ENCODE data around the gene ATP4B.

Gene ATP4B

GRCh38 chr13:113657851-113658741 is at the start of gene ATP4B:
Gene ATP4B, minus strand, starts transcription at chr13:113658198. Its CDS starts 54 bp downstream, at chr13:113658144.
- DNase-seq (ENCODE audit: extremely low read depth in 1 of 2, low read depth in 1 of 2) = no peak

GRCh38 chr13:113672002-113672651 is 14.1 kb upstream of the ATP4B start:
- DNase-seq (ENCODE audit: extremely low read depth in 1 of 2, low read depth in 1 of 2) = no peak

- DNase-seq (ENCODE audit: extremely low read depth in 1 of 2, low read depth in 1 of 2) = no peak
Measured at GRCh38 chr13:113671066-113672001, 13.3 kb upstream of the ATP4B start.

DNA sequence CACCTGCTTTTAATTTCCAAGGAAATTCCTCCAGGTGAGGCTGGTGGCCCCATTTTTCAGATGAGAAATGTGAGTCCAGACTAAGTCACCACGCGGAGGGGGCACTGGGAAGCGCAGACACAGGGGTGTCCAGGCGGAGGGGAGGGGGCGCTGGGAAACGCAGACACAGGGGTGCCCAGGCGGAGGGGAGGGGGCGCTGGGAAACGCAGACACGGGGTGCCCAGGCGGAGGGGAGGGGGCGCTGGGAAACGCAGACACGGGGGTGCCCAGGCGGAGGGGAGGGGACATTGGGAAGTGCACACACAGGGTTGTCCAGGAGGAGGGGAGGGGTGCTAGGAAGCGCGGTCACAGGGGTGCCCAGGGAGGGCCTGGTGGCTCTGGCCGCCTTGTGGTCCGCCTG is 12.5 kb upstream of the ATP4B start:
- DNase-seq (ENCODE audit: extremely low read depth in 1 of 2, low read depth in 1 of 2) = no peak

GRCh38 chr13:113669755-113670341 is 11.8 kb upstream of the ATP4B start:
- no peak for DNase-seq (ENCODE audit: extremely low read depth in 1 of 2, low read depth in 1 of 2)

DNA sequence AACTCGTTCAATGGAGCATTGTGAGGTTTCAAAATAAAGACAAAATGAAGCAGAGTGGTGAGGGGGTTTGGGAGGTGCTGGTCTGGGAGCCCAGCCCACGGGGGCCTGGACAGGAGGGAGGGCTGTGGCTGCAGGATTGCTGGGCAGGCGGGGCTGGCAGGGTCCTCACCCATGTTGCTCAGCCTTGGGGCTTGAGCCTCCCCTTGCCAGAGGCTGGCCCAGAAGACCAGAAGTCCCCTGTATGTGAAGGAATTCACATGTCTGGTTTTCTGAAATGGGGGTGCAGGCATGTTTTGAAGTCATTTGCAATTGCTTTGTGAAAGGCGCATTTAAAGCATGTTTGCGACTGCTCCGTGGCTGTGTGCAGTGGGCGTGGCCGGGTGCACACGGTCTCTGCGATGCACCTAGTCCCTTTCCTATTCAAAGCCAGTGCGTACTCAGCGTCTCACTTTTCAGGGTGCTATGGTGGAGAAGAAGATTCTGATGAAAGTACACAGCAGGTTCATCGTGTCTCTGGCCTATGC is 11.3 kb upstream of the ATP4B start:
- no peak for DNase-seq (ENCODE audit: extremely low read depth in 1 of 2, low read depth in 1 of 2)

- DNase-seq (ENCODE audit: extremely low read depth in 1 of 2, low read depth in 1 of 2) = no peak
Measured at GRCh38 chr13:113668491-113668971, 10.5 kb upstream of the ATP4B start.

GRCh38 chr13:113667771-113668490 is 9.9 kb upstream of the ATP4B start:
- DNase-seq (ENCODE audit: extremely low read depth in 1 of 2, low read depth in 1 of 2) = no peak

GRCh38 chr13:113666951-113667701 is 9.1 kb upstream of the ATP4B start, which contains the start of gene GRK1:
Gene GRK1, plus strand, starts transcription at chr13:113667219. Its CDS starts 168 bp downstream, at chr13:113667387.
- DNase-seq (ENCODE audit: extremely low read depth in 1 of 2, low read depth in 1 of 2) = no peak

GRCh38 chr13:113666329-113666670 is 8.3 kb upstream of the ATP4B start:
- no peak for DNase-seq (ENCODE audit: extremely low read depth in 1 of 2, low read depth in 1 of 2)

DNA sequence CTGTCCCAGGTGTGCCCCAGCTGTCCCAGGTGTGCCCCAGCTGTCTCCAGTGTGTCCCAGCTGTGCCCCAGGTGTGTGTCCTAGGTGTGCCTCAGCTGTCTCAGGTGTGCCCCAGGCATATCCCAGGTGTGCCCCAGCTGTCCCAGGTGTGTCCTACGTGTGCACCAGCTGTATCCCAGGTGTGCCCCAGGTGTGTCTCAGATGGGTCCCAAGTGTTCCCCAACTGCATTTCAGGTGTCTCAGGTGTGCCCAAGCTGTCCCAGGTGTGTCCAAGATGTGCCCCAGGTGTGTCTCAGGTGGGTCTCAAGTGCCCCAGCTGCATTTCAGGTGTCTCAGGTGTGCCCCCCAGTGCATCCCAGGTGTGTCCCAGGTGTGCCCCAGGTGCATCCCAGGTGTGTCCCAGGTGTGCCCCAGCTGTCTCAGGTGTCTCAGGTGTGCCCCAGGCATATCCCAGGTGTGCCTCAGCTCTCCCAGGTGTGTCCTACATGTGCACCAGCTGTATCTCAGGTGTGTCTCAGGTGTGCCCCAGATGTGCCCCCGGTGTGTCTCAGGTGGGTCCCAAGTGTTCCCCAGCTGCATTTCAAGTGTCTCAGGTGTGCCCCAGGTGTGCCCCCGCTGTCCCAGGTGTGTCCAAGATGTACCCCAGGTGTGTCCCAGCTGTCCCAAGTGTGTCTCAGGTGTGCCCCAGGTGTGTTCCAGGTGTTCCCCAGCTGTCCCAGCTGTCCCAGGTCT is 7.8 kb upstream of the ATP4B start:
- no peak for DNase-seq (ENCODE audit: extremely low read depth in 1 of 2, low read depth in 1 of 2)

DNA sequence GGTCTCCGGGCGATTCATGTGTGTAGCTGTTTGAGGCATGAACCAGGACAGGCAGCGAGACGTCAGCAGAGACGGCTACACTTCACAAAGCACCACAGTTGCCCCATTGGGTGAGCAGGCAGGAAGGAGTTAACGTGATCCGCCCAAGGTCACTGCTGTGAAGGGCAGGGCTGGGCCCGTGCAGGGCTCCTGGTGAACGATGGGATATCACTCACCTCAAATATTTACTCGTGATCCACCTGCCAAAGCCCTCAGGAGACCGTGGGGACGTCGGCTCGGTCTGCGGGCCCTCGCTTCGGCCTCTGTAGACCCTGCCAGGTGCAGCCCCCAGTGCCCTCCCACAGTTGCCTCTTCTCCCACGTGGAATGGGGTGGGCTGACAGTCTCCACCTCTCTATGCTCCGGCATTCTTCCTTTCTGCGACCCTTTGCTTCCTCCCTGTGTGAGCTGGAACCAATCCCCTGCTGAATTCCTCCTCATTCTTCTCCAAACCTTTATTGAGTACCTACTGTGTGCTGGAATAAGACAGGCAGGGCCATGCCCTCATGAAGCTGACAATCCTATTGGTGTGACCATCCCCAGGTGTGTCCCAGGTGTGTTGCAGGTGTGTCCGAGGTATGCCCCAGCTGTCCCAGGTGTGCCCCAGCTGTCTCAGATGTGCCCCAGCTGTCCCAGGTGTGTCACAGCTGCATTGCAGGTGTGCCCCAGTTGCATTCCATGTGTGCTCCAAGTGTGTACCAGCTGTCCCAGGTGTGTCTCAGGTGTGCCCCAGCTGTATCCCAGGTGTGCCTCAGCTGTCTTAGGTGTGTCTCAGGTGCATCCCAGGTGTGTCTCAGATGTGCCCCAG is 7.0 kb upstream of the ATP4B start:
- DNase-seq (ENCODE audit: extremely low read depth in 1 of 2, low read depth in 1 of 2) = no peak

DNA sequence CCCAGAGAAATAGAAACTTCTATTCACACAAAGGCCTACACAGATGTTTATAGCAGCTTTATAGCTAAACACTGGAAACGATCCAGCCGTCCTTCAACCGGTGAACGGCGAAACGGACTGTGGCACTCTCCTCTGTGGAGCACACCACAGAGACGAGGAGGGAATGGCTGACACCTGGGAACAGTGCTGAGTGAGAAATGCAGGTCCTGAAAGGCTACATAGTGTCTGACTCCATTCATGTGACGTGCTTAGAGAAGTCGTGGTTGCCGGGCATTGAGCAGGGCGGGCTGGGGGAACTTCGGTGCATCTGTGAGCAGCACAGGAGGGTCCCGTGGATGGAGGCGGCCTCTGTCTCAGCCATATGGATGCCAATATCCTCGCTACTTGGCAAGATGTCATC is 5.9 kb upstream of the ATP4B start:
- no peak for DNase-seq (ENCODE audit: extremely low read depth in 1 of 2, low read depth in 1 of 2)

GRCh38 chr13:113661509-113661908 is 3.5 kb upstream of the ATP4B start:
- no peak for DNase-seq (ENCODE audit: extremely low read depth in 1 of 2, low read depth in 1 of 2)

DNA sequence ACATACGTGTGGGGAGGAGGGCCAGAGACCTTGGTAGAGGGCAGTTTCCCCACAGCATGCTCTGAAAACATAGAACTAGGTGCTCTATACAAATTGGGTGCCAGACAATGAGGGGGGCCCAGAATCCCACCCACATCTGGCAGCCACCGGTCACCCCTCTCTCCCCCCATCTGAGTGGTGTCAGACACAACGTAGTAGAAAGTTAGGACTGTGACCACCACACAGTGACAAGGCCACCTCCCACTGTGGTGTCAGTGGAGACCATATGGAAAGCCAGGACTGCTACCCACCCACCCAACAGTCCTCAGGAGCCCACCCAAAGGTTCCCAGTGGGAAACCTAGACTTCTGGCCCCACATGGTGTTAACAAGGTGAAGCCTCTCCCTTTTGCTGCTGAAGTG is 2.1 kb upstream of the ATP4B start:
- no peak for DNase-seq (ENCODE audit: extremely low read depth in 1 of 2, low read depth in 1 of 2)

GRCh38 chr13:113659337-113659736 is 1.3 kb upstream of the ATP4B start:
- DNase-seq (ENCODE audit: extremely low read depth in 1 of 2, low read depth in 1 of 2) = no peak

DNA sequence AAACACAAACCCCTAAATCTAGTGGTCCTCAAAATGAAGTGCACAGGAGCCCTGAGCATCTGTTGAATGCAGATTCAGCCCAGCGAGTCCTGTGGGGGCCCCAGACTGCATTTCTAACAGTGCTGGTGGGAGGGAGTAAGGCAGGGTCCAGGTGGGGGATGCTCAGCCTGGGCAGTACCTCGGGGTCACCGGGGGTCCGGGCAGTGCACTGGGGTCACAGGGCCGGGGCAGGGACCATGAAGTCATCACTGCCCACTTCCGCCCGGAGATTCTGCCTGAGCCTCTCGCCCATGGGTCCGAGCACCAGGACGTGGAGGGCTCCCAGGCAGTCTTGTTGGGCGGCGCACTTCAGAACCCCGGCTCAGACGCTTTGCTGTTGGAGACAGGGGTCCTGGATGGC is 838 bp upstream of the ATP4B start:
- DNase-seq (ENCODE audit: extremely low read depth in 1 of 2, low read depth in 1 of 2) = no peak

Measured in stimulated activated CD8-positive, alpha-beta memory T cell treated with anti-CD3 and anti-CD28 coated beads, Interleukin-7, amount 100 ng/mL, for 48 hours (primary cell).